ENCODE measurements around the gene NAT10.

NAT10 gene

DNA sequence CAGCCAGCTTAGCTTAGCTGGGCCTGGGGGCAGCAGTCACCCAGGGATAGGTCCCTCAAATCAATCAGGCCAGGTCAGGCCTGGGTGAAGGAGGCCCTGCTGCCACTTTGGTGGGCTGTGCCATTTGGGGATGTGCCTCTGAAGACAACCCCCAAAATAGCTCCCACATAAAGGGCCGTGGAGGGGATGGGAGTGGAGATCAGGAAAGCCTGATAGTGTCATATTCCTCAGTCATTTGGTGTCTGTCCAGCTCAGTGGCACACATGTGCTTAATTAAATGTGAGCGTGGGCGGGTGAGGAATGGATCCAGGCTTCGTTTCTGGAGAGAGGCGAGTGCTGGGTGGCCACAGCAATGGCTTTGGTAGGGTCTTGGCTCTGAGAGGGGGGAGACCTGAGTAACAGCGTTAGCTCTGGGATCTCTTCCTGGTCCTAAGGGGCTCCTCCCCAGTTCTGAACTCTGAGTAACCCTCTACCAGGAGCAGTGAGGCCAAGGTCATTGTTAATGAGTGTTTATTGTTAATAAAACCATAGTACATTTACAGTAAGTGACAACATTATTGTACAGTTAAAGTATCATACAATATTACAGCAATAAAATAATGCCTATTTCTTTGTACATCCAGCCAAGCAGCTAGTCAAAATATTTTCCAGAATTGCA lies 45.2 kb downstream of the NAT10 start:
- no peak for DNase-seq

DNA sequence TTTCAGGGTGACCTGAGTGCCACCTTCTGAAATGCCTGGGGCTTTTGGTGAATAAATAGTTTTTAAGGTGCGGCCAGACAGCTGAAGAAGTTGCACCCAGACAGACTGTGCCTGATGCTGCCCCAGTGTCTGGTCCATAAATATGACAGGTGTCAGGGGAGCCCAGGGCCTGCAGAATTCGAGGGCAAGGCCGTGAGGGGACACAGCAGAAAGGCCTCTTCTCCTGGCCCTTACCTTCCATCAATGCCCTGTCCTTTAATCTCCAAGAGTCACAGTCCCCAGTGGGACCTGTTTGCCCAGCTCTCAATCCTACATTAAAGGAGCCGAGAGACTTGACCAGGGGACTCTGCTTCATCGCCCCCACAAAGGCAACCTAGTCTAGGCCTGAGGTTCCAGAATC lies 45.7 kb downstream of the NAT10 start:
- no peak for DNase-seq

DNA sequence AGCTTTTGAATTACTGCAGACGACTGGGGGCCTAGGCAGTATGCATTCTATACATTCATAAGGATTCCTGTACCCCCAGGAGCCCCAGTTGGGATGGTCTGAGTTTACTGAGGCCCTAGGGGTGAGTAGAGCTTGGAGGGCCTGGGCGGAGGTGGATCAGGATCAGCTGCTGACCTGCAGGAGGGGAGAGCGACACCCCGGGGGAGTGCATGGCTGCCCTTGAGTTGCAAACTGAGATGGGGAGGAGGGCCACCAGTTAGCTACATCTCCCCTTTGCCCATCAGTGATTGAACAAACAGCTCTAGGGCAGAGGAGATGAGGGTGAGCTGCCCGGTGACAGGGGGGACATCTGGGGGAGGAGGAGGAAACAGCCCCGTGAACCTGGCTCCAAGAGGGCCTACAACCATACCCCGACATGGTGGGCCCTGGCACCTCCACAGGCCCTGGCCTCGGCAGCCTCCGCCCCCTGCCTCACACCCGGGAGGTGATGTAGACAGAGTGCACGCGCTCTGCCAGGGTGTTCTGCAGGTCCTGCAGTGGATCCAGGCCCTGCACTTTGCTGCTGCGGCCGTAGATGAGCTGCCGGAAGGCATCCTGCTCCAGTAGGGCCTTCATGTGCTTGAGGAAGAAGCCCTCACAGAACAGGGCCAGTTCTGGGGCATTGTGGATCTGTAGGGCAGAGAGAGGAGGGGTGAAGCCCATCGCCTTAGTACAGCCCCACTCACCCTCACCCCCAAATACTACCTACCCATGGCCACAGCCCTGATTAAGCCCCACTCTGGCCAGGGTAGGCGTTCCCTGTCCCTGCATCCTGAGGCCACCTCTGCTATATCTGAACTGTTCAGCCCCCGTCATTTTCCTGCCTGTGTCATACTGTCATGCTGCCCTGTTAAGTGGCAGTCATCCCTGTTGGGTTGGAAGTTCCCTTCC lies 46.8 kb downstream of the NAT10 start:
- no peak for DNase-seq

DNA sequence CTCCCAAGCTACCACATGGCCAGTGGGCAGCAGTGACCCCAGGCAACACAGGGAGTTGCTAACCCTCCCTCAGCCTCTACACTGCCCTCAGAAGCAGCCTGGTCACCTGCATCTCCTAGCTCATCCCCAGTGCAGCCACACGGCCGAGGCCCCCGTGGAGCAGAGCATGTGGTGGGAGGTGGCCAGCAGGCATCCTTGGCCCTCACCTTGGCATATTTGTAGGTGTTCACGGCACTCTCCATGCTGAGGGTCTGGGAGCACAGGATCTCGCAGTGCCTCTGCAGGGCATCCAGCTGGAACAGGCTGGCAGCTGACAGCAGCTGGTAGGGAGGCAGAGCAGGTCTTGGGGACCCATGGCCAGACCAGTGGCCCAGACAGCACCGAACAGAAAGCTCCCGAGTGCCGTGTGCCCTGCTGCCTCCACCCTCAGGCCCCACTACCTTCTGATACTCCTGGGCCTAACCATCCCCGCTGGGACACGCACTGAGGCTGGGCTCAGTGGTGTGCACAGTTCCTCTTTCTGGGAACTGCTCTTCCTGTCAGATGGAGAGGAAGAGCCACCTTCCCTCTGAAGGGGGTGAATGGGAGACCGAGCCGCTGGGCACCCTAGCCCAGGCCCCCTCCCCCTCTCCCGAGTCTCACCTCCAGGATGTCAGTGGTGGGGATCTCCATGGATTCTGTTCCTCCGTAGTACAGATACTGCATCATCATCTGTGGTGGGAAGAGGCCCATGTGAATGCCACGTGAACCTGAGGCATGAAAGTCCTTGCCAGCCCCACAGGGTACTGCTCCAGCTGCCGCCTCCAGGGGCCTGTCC lies 48.8 kb downstream of the NAT10 start:
- DNase-seq, result no peak

DNA sequence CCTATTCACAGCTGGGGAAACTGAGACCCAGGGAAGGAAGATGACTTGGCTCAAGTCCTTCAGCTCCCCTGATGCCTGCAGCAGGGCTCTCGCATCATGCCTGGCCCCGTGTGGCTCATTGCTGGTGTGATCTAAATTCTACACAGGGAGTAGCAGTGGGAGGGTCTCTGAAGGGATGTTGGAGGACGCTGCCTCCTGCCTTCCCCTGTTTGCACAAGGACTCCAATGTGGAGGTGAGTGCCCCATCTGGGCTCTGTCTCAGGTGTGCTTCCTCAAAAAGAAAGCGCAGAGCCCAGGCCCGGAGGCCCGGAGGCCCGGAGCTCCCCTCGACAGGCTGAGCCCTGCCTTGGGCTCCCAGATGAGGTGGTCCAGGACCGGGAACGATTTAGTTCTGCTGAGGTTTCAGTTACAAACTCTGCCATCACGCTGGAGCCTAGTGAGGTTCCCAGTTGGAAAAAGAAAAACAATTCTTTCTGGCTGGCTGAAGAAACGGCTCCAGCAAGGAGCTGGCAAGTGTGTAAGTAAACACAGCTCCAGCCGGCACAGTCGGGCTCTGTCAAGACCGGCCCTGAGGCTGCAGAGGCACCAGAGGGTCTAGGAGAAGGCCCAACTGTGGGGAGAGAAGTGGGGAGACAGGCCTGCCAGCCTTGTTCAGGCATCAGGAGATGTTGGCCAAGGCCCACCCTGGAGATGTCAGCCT lies 49.8 kb downstream of the NAT10 start:
- DNase-seq, result no peak

DNA sequence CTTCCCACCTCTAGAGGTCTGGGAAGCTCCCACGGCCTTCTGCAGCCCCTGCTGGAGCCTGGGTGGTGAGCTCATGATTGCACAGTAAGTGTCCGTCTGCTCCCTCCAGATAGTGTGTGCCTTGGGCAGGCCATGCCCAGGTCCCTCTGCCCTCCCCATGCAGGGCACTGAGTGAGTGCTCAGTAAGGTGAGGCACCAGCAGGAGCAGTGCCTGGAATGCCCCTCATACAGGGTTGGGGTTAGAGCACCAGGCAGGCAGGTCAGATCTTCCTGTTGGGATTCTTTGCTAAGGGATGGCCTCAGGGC lies 50.3 kb downstream of the NAT10 start:
- no peak for DNase-seq

DNA sequence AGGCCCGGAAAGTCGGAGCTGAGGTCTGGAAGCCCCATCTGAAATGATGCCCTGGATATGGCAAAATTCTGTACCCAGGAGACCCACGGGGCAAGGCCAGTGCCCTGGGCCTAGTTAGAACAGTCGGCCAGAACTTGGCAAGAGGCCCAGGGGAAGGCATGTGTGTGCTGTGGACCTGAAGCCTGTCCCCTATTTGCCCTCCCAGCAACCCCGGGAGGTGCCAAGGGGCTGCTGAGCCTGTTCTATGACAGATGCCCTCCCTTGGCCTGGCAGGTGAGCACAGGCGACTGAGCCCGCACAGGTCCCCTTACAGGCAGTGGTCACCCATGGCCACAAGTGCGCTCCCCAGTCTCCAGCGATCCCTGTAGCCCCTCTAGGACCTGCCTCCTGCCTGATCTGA lies 51.7 kb downstream of the NAT10 start:
- DNase-seq, result no peak

DNA sequence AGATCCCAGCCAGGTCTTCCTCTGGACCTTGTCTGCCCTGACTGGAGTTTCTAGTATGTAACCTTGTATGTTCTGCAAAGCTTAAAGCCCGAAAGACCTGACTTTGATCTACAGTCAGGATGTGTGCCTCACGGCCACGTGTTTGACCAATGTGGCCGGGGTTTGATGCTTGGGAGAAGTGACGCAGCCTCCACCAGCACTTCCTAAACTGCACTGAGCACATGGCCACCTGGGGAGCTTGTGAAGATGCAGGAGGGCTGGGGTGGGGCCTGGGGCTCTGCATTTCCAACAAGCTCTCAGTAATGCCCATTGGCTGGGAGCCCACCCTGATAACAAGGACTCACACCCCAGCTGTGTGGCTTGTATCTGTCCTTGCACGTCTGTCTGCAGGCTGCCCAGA lies 53.2 kb downstream of the NAT10 start:
- no peak for DNase-seq

DNA sequence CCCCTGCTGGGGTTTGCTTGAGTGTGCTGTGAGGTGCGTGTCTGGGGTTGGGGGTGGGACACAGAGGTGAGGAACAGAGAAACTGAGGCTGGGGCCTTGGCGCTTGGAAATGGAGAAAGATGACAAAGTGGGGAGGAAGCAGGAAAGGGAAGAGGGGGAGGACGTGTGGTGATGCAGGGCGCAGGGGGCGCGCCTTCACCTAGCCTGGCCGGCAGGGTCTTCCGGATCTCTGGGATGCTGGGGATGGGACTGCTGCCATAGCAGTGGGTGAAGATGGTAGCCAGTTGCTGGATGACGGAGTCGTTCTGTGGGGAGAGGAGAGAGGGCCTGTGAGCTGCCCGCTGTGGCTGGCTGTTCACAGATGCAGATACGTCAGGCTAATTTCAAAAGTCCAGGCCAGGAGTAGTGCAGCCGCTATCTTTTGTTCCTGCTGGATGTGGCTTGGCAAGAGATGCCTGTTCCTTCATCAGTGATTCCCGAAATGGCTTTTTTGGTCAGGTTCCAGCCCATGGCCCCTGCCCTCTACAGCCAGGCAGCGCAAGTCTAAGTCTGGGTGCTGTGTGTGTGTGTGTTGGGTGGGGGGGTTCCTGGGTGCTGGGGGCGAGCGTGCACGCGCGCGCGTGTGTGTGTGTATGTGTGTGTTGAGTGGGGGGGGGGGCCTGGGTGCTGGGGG lies 54.8 kb downstream of the NAT10 start:
- no peak for DNase-seq

DNA sequence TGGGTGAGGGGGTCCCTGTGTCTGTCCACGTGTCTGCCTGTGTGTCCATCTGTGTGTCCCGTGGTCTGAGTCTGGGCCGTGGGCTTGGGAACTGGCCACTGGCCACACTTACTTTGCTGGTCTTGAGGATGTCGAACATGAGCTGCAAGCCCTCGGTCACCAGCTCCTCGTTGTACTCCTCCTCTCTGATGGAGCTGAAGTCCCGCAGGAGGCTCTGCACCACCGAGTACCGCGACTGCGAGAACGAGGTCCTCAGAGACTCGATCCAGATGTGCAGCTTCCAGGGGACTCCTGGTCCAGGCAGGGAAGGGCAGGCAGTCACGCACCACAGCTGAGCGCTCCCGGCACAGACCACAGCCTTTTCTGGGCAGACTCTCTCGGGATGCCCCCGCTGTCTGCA lies 55.4 kb downstream of the NAT10 start:
- no peak for DNase-seq

DNA sequence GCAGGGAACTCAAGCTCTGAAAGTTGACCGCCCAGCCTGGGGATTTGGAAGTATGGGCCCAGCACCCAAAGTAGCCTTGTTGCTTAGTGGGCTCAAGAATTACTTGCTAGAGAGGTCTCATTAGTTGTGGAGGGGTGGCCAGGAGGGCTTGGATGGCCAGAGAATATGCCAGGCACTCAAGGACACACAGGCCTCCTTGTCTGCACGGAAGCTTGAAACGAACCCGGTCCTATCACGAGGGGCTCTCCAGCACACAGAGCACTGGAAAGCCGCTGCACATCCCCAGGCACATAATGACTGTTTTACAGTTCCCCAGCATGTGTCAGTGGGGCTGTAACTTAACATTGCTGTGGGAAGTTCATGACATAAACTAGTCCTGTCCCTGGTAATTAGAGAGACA lies 55.9 kb downstream of the NAT10 start:
- no peak for DNase-seq

DNA sequence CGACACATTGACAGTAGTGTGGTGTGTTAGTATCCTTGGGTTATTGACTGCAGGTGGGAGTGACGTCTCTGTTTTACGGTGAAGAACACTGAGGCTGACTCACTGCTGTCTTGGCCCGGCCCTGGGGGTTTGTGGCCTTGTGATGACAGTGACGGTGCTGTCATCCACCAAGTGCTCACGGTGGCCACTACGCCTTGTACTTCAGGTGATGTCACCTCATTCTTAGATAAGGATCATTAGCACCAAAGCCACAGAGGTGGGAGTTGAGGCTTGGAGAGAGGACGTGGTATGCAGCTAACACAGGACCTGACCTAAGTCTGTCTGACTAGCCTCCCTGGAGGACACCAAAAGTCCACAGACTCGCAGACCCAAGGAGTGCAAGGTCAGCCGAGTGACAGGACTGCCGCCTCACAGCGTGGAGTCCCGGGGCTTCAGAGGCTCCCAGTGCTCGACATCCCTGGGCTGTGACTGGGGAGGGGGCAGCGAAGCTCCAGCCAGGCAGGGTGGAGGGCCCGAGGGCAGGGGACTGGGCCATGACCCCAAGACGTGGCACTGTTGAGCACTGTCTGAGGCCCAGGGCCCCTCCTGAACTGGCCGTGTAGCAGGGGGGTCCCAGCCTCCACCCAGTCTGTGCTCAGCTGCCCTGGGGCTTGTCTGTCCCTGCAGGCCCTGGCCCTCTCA lies 56.5 kb downstream of the NAT10 start:
- no peak for DNase-seq

DNA sequence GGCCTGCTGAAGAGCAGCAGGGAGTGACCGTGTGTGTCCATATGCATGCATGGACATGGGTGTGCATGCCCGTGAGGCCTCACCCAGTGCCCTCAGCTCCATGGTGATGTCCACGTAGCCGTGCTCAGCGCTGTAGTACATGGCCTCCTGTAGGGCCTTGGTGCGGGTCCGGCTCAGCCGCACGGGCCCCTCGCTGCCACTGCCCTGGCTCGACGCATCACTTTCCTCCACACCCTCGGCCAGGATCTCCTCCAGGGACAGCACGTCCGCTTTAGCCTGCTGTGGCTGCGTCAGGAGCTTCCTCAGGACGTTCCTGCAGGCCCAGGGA lies 57.0 kb downstream of the NAT10 start:
- DNase-seq, result no peak

DNA sequence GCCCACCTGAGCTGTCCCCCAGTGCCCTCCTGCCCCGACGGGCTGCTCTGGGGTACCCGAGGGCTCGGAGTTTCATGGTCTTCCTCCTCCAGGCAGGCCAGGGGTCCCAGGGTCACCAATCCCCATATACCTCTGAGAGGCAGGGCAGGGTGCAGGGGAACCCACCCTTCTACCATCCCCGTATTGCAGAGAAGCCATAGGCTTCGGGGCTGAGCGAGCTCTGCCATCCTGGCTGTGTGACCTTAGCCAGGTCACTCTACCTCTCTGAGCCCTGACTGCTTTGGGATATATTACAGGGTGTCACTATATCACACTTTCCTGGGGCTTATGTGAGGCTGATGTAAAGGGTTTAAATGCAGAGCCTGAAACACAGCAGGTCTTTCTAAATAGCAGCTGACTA lies 57.4 kb downstream of the NAT10 start:
- DNase-seq, result no peak

DNA sequence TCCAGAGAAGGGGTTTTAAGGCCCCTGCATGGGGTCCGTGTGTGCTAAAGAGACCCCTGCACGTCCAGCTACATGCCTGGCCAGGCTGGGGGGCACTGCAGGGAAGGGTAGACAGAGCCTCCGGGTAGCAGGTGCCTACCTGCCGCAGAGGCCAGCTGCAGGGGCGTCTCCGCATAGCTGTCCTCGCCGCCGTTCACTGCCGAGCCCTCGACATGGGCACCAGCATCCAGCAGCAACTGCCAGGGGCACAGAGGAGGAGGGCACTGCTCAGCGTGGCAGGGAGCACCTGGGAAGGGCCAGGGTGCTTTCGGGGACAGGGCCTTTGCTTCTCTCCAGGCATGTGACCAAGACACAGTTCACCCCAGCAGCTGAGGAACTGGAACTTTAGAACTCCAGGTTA lies 59.7 kb downstream of the NAT10 start:
- no peak for DNase-seq

DNA sequence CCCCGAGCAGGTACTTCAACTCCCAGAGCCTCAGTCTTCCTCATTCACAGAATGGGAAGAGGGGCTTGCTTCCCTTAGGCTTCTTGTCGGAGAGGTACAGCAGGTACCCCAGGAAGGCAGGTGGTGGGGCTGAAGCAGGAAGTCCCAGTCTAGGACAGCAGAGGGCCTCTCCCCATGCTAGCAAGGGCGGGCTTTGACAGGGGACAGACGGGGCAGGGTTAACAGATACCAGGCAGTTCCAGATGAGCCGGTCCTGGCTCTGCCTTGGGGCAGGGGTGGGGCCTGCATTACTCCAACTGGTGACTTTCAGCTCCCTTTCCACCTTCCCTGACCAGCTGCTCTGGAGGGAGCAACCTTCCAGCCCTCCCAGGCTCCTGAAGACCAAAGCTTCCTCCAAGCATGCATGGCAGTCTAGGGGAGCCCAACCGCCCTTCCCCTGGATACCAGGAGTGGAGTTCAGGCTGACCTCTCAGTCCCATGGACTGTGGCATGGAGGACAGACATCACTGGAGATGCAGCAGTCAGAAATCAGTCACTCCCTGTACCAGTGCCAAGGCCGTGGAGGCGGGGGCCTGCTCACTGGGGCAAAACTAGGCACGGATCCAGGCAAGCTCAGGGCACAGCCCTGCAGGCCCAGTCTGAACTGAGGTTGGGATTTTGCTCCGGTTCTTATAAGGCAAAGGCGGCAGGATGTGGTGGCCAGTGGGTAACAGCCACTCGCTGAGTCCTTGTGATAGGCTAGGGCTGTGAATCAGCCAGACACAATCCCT lies 60.5 kb downstream of the NAT10 start:
- DNase-seq, result no peak

DNA sequence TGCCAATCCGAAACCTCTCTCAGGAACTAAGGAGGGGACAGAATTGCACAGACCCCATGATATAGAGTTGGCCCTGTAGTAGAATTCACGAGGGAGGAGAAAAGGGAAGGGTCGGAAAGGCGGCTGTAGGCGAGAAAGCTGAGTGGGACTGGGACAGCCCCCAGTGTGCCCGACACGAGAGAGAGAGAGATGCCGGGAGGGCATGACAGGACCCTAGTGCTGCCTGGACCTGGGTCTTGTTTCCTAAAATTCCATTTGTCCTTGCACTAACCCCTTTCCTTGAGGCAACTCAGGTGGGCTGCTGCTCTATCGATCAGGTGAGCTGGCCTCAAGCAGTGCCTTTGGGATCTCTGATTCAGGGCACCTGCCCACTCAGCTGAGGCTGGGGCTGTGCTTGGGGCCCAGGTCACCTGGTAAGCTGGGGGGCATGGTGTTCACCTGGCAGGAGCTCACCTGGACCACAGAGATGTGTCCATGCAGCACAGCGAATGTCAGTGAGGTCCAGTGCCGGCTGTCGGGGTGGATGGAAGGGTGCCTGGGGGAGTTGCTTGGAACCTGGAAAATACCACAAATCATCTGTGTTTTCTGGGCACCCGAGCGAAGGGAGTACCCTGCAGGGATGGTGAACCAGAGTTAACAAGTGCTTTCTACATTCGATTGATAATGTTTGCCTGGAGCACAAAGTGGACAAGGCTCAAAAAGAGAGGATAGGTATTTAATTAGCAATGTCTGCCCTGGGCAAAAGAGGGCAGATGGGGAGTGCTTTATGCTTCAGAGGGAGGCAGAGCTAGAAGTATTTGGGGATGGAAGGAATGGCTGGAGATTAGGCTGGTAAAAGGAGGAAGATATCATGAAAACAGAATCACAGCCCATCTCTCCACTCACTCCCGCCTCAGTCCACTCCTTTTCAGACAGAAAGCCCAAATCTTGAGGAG lies 61.6 kb downstream of the NAT10 start:
- DNase-seq, result no peak

DNA sequence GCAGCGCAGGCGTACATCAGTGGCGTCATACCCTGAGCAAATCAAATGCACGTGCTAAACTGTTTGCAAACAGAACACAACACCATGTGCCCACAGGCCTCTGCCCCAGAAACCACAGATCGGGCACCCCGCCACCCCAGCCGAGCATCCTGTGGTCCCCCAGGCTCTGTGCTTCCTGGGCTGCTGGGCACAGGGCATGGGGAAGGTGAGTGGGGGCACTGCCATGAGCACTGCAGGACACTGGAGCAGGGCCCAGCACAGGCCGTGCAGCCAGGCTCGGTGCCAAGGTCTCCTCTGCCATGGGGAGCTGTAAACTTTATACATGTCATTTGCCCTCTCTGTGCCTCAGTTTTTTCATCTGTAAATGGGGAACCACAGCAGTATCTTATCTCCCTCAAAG lies 62.5 kb downstream of the NAT10 start:
- DNase-seq, result no peak

DNA sequence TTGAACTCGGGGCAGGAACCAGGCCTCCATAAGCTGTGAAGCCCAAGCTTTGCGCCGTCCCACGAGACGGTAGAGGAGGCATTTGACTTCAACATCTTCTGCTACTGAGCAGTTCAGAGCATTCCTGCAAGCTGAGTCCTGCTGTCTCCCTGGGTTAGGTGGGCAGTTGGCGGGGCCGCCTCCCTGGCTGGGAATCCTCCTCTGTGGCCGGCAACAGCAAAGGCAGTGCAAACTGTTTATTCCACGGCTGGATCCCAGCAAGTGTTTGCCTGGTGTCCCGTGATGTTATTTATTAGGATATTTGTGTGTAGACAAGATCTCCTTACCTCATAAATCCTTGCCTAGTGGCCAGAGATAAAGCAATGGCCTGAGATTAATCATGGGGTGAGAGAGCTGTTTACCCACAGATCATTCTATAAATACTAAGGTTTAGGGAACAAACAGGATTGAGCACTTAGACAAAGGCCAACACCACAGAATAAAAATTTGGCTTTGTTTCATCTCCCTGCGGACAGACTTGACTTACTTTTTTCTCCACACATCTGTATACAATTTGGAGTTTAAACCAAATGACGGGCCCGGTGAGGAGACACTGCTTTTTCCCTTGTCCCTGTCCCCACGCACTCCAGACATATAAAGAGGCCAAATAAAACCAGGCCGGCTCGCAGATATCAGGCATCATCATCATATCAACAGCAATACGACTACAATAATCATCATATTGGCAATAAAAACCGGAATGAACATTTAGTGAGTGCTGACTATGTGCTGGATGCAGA lies 63.4 kb downstream of the NAT10 start:
- no peak for DNase-seq

Data from NCI-H526 treated with DMSO at 0.1 percent for 48 hours (cell line).